Lower leg skin (tissue), 3 donors: ENCODE measurements around the gene IL7R.

Source experiments
- CTCF ChIP-seq, 3 donors: fragments of 450-650 bp; IDR thresholded peaks; one replicate each; pipeline ENCODE4 v1.5.1; 2016; ENCODE audit warnings: antibody characterized with exemption in 3 of 3, mild to moderate bottlenecking in 3 of 3, moderate library complexity in 2 of 3
- POLR2A ChIP-seq, 2 donors: fragments of 450-650 bp; IDR thresholded peaks; one replicate each; pipeline ENCODE4 v1.6.1; 2016 to 2017; ENCODE audit warnings: antibody characterized with exemption in 2 of 2, mild to moderate bottlenecking in 1 of 2, moderate library complexity in 1 of 2

- no peak for TF ChIP-seq CTCF (IDR thresholded peaks at IDR 0.05)
- no peak for TF ChIP-seq POLR2A (IDR thresholded peaks at IDR 0.05)
Observed at GRCh38 chr5:35904443-35905132, 47.9 kb downstream of the IL7R start.
